GM19452 (cell line): ENCODE measurements around the gene SLIT3.

ENCODE experiments used
- ATAC-seq: cut with Tn5 transposase; IDR thresholded peaks from one replicate; pipeline ENCODE4 v1.9.1; 2021; ENCODE audit not compliant: unreplicated experiment

Gene SLIT3

GRCh38 chr5:168899673-168900072 lies 401.3 kb downstream of the SLIT3 start:
- no peak for ATAC-seq

DNA sequence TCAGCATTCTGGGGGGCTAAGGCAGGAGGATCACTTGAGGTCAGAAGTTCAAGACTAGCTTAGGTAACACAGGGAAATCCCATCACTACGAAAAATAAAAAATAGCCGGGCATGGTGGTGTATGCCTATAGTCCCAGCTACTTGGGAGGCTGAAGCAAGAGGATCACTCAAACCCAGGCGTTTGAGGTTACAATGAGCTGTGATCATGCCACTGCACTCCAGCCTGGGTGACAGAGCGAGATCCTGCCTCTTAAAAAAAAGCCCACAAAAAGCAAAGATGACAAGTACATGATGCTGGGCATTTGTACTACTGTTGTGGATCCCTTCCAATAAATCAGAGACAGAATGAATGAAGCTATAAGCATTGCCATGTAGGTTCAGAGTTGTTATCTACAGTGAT lies 401.7 kb downstream of the SLIT3 start:
- no peak for ATAC-seq

DNA sequence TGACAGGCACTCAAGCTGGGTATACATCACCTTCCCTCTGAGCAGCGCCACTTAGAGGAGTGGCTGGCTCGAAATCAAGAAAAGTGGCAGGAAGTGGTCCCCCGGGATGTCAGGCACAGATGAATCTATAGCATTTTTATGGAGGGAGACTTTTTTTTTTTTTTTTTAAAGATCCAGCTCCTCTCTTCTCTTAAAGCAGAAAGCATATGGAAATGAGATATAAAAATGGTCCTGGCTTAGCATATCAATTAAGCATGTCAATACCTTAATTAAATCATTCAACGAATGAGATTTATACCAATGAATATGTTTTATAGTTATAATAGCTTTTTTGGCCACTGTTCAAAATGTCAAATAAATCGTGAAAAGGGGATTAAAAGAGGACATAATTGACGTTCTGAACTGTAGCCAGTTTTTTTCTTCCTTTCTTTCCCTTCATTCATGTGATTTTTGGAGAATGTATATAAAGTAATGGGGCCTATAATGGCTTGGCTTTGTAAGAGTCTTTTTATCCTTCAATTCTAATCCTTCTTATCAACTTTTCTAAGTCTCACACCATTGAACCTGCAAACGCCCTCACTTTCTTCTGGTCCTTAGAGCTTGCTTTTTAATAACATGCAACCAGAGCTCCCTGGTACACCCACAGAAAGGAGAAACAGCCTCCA lies 402.6 kb downstream of the SLIT3 start:
- ATAC-seq: no peak

DNA sequence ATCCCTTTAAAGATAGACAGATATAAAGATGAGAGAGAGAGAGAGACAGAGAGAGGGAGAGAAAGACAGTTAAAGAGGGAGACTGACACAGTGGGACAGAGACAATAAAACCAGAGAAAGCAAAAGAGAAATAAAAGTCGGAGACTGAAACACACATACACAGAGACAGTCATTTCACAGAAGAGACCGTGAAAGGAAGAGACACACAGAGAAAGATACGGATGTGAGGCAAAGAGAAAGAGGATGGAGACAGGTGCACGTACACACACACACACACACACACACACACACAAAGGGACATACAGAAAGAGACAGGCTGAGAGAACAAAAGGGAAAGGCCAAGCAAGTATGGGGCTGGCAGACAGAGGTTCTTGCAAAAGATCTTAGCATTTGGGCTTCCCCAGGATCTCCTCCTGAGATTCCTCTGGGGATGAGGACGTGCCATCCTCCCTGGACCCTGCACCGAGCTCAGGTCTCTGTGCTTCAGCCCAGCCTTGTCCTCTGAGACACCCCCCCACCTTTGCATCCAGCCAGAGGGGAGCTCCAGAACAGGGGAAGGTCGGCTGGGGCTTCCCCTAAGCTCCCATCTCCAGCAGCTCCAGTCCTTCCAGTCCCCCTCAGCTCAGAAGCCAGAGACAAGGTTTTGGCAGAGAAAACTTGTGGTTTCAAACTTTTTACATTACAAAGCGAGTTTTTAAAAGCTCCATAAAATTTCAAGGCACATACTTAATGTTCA lies 403.4 kb downstream of the SLIT3 start:
- ATAC-seq: no peak

GRCh38 chr5:168895295-168896071 lies 405.5 kb downstream of the SLIT3 start:
- ATAC-seq: no peak

DNA sequence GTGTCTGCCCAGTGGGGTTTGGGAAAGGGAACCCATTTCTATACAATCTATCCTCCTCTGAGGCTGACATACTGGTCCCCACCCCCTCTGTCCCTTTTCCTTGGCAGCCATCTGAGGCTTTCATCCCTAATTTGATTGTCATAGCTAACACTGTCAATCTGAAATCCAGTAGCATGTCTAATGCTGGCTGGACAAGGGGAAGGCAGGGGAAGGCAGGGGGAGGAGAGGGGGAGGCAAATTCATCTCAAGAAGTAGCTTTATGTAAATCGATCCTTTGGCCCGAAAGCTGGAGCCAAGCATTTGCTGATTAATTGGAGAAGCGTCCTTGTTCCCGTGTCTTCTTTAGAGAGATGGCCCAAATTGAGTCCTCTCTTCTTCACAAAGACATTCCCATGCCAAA lies 407.7 kb downstream of the SLIT3 start:
- ATAC-seq: no peak

DNA sequence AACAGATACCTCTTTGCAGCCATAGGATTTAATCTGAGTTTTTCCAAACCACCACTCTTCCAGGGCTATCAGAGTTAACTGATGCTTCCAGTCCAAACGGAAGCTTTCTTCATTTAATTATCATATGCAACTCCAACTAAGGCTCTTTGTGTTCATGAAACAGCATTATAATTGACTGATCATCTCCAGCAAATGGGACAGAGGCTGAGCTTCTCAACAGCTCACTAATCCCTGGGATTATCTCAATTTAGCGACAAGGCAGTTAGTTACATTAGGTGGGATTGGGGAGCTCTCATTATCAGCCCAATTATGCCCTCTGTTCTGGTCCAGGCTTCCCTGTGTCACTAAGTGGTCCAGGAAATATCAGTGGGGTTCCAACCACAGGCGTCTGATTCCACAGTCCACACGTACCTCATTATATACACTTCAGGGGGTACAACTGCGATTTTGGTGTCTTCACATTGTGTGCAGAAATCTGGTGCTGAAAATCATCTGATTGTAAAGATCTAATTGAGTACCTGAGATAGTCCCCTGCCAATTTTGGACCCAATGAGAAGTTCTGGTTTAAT lies 408.2 kb downstream of the SLIT3 start:
- ATAC-seq: no peak

DNA sequence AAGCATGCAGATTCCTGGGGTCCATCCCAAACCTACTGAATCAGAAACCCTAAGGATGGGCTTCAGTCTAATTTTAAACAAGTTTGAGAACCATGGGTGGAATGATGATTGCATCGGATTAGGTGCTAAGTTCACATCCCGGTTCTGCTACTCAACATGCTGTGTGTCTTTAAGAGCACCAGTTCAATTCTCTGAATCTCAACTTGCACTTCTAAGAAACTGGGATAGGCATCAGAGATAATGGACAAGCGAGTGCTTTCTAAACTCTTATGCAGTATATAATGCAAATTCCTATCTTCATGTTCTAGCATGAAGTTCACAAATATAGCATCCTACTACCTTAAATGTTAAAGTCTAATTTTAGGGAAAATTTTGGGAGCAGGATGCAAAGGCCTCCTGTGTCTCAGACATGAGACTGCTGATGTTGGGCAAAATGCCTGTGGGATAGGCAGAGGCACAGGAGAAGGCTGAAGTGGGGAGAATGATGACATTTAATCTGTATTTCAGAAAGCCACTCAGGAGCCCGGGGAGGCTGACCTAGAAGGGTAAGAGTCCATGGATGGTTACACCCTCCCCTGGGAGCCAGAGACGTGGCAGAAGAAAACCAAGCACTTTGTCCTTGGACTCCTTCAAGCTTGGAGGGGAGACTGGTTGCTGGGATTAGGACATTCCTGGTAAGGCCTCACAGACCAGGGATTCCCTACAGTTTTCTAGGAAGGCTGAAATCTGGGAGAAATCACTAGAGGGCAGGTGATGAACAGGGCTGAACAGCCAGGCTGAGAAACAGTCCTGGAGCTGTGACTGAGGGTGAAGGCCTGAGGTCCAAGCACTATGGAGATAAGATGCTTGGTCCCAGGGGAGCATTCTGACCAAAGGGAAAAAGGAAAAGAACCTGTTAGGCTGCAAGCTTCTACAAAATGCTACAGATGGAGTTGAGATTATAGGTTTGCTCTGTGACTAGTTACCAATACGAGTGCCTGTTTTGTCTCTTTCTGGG lies 409.8 kb downstream of the SLIT3 start:
- no peak for ATAC-seq

GRCh38 chr5:168889039-168889438 lies 411.9 kb downstream of the SLIT3 start:
- ATAC-seq: no peak

DNA sequence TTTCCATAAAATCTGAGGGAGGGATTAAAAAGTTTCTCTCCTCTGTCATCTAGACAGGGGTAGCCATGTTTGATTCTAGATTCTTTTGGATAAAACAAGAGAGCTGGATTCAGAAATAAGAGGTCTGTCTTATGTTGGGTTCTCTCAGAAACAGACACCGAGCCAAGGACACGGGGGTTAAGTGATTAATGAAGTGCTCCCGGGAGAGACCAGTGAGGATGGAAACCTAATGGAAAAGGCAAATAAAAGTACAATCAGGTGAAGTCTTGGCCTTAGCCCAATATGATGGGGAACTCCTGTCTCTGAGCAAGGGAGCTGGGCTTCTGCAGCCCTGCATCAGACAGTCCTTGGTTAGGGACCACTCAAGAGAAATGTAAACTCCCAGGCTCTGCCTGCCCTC lies 413.0 kb downstream of the SLIT3 start:
- ATAC-seq: no peak

GRCh38 chr5:168886157-168886556 lies 414.8 kb downstream of the SLIT3 start:
- ATAC-seq: no peak

DNA sequence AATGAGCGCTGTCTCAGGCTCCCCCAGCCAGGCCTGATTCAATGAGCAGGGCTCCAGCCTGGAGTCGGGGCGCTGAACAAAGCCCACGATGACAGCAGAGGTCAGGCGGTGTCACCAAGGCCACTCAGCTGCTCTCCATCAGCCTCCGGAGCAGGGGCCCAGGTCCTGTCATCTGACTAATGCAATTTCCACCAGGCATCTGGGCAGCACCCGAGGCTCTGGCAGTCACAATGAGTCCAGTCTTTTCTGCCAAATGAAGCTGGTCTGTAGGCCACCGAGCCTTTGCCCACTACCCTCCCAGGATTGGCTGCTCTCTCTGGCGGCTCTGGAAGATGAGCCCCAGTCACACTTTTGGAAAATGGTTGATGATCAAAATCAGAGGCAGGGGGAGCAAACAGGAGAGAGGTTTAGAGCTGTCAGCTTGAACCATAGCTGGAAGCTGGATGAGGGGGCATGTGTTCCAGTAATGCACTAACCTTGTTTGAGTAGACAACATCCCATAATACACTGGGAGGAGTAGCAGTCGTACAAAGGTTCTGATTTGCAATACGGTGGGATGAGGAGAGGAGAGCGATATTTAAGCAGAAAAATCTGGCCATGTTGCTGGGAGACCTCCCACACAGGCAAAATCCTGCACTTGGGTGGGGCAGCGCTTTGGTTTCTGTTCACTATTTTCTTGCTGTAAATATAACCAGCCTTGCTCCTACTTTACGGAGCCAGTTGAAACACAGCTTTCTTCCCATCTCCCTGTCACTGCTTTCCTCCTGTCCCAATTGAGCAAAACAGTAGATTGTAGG lies 415.4 kb downstream of the SLIT3 start:
- no peak for ATAC-seq

GRCh38 chr5:168883991-168884390 lies 416.9 kb downstream of the SLIT3 start:
- no peak for ATAC-seq

- ATAC-seq: no peak
These were observed 417.6 kb downstream of the SLIT3 start for GRCh38 chr5:168883281-168883741.

DNA sequence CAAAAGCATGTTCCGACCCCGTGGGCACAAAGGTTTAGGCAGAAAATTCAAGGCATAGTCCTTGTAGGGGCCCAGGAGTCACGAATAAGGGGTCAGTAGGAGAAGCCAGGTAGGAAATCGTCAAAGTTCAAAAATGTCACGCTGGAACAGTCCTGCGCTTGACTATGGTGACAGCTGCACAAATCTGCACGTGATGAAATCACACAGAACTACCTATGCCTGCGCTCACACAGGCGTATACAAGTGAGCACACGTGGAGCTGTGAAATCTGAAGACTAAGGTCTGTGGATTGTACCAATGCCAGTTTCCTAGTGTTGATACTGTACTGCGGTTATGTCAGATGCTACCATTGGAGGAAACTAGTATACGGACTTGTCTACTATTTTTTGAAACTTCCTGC lies 418.7 kb downstream of the SLIT3 start:
- no peak for ATAC-seq

GRCh38 chr5:168881427-168882149 lies 419.4 kb downstream of the SLIT3 start:
- no peak for ATAC-seq

DNA sequence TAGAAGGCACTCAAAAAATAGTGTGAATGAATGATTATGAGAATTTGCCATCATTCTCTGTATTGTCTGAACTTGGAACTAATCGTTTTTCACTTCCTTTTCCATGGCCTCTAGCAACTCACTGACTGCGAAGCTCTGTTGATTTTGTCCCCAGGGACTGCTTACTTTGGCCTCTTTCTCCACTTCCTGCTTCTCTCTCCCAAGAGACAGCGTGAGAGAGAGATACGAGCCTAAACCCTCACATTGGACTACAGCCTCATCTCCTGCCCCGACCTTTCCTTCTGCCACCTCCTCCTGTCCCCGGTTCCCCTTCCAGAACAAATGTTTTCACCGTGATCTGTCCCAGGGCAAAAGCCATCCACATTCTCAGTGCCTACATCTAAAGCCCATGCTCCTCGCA lies 421.0 kb downstream of the SLIT3 start:
- ATAC-seq: peak; percentile 97

GRCh38 chr5:168879331-168879730 lies 421.6 kb downstream of the SLIT3 start:
- peak; percentile 46 for ATAC-seq
